Gastrocnemius medialis (tissue), 4 donors: ENCODE data around the gene TMEM72.

ENCODE experiments used
- POLR2A ChIP-seq, 2 donors: fragments of 450-650 bp; IDR thresholded peaks; one replicate each; pipeline ENCODE4 v1.6.1; 2017; ENCODE audit warnings: antibody characterized with exemption in 2 of 2, mild to moderate bottlenecking in 2 of 2, moderate library complexity in 2 of 2
- TF ChIP-seq, protein P1 (sequence below), 5 experiments: fragments of 450-650 bp in 3 of 5; fragments of 200-600 bp in 2 of 5; sonication (generic) in 2 of 5; IDR thresholded peaks in 4 of 5; conservative IDR thresholded peaks in 1 of 5; 1 replicate in 4 of 5; 2 replicates in 1 of 5; pipeline ENCODE4 v1.5.1; 2016 to 2019; ENCODE audit warnings: antibody characterized with exemption in 5 of 5, mild to moderate bottlenecking in 3 of 5, moderate library complexity in 3 of 5

DNA sequence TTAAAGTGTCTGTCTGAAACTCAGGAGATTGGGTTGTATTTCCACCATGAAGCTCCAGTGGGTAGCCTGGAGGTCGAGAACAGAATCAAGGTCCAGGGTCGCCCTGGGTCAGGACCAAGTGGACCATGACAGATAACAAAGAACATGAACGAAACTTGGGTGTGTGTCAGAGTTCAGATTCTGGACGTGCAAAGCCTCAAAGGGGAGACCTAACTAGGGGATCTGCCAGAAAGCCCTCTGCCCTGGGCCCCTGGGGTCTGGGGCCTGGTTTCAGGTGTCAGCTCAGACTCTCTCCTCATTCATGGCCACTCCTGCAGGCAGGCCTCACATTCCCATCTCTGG lies 50.1 kb downstream of the TMEM72 start:
- no peak for TF ChIP-seq POLR2A (IDR thresholded peaks at IDR 0.05)
- TF ChIP-seq, protein P1, sequence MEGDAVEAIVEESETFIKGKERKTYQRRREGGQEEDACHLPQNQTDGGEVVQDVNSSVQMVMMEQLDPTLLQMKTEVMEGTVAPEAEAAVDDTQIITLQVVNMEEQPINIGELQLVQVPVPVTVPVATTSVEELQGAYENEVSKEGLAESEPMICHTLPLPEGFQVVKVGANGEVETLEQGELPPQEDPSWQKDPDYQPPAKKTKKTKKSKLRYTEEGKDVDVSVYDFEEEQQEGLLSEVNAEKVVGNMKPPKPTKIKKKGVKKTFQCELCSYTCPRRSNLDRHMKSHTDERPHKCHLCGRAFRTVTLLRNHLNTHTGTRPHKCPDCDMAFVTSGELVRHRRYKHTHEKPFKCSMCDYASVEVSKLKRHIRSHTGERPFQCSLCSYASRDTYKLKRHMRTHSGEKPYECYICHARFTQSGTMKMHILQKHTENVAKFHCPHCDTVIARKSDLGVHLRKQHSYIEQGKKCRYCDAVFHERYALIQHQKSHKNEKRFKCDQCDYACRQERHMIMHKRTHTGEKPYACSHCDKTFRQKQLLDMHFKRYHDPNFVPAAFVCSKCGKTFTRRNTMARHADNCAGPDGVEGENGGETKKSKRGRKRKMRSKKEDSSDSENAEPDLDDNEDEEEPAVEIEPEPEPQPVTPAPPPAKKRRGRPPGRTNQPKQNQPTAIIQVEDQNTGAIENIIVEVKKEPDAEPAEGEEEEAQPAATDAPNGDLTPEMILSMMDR (IDR thresholded peaks at IDR 0.05 in 4 of 5, conservative IDR thresholded peaks at IDR 0.05 in 1 of 5) = no peak
